NCI-H82 (cell line): ENCODE data around the gene SMYD3.
"Not testable (repeated sequence)": the region's sequence is repeated elsewhere in the genome, so short reads cannot be mapped to it uniquely, and the experiment has no call there.

Experiments used
- DNase-seq: peaks from one replicate; lab custom pipeline; 2025; lab: John Stamatoyannopoulos, UW

Gene SMYD3

GRCh38 chr1:246355411-246356230, 151.5 kb downstream of the SMYD3 start:
- DNase-seq, result peak; percentile 72

DNA sequence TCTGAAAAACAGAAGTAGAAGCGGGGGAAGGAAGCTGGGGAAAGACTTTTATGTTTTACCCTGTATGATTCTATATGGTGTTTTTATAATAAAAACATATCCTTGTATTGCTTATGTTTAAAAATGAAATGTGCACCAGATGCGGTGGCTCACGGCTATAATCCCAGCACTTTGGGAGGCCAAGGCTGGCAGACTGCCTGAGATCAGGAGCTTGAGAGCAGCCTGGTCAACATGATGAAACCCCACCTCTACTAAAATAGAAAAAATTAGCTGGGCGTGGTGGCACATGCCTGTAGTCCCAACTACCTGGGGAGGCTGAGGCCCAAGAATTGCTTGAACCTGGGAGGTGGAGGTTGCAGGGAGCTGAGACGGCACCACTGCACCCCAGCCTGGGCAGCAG, 155.4 kb downstream of the SMYD3 start:
- DNase-seq, result peak; percentile 66

DNA sequence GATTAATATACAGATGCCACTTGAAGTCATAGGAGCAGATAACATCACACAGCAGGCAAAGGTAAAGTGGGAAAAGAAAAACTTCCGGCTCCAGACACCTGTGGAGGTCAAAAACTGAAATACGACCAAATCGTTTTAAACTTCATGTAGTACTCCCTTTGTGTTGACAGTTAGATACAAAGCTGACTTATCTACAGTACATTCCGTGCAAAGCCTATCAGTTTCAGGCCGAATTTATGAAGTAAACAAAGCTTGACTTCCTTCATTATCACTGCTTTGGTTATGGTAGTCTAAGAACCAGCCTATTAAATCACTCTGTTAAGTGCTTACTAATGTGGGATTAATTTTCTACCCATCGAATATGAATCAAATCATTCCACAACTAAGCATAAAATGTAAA, 156.3 kb downstream of the SMYD3 start:
- DNase-seq, result no peak

GRCh38 chr1:246343937-246344336, 163.1 kb downstream of the SMYD3 start:
- no peak for DNase-seq

DNA sequence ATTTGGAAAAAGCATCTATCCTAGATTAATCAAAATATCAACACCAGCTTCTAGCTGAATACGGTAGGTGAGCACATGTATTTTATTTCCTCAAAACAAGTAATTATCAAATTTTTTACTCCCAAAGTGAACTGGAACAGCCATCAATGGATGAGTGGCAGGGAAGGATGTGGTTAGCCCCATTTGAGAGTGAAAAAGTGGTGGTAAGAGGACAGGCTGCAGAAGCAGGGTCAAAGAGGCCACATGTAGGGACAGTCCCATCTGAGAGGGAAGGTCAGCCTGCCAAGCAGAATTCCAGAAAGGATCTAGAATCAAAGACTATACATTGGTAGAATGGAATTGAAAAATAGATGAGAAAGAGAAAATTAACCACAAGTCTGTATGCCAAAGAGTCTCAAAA, 163.8 kb downstream of the SMYD3 start:
- DNase-seq, result no peak

DNA sequence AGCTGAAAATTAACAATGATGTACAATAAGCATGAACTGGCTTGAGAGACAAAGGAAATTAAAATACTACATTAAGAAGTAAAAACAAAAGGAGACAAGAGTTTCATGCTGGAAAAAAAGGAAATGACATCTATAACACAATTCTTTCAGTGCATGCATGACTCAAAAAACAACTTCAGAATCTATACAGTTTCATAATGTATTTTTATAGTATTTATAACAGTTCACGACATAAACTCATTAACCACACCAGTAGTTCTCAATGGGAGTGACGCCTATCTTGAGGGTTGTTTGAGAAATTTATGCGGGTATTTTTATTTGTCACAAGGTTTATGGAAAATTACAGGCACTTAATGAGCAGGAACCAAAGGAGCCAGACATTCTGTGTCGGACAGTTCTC, 168.5 kb downstream of the SMYD3 start:
- DNase-seq, result no peak

GRCh38 chr1:246338098-246338497, 169.0 kb downstream of the SMYD3 start:
- no peak for DNase-seq

DNA sequence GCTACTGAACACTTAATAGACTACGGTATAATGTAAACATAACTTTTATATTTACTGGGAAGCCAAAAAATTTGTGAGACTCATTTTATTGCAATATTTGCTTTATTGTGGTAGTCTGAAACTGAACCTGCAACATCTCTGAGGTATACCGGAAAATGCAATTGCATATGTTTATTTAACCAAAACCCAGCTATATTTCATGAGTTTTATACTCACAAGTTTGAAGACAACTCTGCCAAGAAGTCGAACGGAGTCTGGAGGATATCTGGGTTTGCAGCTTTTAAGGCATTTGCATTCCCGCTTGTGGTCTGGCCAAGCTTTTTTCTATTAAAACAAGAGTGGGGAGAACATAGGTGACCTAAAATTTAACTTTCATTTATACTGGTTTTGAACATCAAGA, 171.9 kb downstream of the SMYD3 start:
- DNase-seq, result no peak

- no peak for DNase-seq
These were observed 173.2 kb downstream of the SMYD3 start for GRCh38 chr1:246333855-246334254.

GRCh38 chr1:246332078-246332477, 175.0 kb downstream of the SMYD3 start:
- no peak for DNase-seq

GRCh38 chr1:246329900-246330299, 177.2 kb downstream of the SMYD3 start:
- no peak for DNase-seq

GRCh38 chr1:246329292-246329691, 177.8 kb downstream of the SMYD3 start:
- DNase-seq, result not testable (repeated sequence)

DNA sequence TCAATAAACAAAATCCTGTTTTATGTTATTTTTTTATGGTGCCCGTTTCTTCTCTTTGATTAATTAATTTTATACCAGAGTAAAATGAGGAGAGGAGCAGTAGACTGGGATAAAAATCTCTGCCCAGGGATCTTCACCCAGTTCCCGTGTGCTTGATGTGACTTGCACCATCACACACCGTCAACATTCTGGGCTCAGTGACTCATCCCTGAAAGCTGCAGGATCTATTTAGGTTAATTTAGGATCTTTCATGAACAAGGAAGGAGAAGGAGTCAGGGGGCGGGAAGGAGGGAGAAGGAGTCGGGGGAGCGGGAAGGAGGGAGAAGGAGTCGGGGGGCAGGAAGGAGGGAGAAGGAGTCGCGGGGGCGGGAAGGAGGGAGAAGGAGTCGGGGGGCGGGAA, 182.4 kb downstream of the SMYD3 start:
- no peak for DNase-seq

DNA sequence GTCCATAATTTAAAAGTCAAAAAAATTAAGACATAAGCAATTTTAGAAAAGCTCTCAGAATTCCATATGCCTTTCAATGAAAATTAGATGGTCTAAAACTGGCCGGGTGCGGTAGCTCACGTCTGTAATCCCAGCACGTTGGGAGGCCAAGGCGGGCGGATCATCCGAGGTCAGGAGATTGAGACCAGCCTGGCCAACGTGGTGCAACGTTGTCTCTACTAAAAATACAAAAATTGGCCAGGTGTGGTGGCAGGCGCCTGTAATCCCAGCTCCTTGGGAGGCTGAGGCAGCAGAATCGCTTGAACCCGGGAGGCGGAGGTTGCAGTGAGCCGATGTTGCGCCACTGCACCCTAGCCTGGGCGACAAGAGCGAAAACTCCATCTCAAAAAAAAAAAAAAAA, 183.0 kb downstream of the SMYD3 start:
- DNase-seq, result not testable (repeated sequence)

DNA sequence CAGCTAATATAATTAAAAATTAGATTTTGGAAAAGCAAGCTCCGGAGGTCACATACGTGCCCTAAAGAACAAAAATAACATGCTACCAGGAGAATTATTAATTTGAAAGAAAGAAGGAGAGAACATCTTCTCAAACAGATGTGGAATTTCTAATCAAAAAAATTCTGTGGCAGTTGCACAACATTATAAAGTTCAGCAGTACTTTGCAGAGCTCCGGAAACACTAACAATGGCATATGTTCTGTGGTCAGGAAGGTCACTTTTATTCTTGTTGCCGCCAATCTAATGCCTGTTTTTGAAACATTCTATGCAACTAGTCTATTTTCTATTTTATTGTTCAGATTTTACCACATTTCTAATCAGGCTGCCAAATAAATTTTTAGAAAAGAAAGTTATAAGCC, 186.8 kb downstream of the SMYD3 start:
- DNase-seq, result peak; percentile 25

DNA sequence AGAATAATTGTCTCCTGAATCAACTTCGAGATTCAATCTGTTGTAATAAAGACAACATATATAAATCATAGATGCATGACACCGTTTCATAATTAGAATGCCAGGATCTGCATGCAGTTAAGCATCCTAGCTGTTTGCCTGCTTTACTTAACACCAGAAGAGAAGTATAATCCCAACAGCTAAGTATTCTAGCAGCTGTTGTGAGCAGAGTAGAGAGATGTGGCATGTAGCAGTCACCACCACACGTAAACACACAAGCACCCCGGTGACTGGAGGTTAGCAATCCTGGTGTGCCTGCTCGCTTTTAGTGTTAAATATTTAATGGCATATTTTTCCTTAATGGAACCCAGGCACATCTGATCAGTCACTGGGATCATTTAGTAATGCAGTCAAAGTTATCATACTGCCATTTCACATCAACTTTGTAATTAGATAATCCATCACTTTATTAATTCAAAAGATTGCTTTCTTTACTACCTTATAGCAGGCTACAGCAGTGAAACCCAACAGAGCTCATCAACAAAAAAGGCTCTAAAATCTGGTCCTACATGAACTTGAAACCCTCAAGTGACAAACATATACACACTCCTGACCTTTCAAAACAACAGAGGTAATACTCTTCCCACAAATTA, 187.9 kb downstream of the SMYD3 start:
- peak; percentile 95 for DNase-seq

DNA sequence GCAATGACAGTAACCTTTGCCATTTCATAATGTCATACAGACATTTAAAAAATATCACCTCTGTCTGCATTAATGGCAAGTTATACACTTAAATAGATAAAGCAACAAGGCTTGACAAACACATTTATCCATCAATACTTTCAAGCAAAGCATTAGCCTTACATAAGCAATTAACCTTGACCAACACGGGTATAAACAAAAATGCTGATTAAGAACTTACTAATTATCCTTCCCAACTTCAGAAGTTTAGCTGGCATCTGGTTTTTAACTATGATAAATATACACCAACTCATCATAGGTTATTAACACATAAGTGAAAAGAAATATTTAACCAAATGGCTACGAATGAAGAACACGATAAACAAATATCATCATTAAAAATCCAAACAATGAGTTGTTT, 188.5 kb downstream of the SMYD3 start:
- no peak for DNase-seq

- DNase-seq, result peak; percentile 54
These were observed 189.1 kb downstream of the SMYD3 start for GRCh38 chr1:246318036-246318359.

DNA sequence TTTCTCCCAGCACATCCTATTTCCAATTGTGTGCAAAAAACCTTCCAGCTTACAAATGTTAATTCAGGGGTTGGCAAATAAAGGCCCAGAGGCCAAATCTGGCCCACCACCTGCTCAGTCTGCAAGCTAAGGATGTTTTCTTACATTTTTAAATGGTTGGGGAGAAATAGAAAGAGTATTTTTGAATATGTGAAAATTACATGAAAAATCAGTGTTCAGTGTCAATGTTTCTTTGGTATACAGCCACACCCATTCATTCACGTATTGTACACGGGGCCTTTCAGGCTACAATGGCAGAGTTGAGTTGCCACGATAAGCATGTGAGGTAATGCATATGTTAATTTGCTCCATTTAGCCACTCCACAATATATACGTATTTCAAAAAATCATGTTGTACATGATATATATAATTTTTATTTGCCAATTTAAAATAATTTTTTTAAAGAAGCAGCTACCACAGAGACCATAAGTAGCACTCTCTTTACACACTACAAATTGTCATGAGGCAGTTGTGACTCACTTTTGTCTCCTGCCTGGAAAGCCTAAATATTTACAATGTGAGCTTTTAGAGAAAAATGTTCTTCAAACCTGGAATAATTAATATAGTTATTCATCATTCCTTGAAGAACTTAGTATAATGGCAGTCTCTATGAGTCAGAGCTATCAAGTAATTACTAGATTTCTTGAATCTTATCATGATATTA, 189.6 kb downstream of the SMYD3 start:
- no peak for DNase-seq

DNA sequence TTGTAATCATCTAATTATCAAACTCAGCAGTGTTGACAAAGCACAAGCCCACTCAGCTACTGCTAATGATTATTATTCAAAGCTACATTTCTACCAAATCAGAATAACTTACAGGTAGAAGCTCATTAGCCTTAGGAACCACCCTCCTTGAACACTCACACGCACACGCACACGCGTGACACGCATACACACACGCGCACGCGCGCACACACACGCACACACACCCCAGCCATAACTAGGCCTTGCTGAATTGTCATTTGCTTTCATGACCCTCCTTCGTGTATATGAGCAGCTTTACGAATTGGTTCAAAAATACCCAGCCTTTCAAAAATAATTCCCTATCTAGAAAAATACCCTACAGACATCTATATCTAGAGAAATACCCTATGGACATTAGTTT, 195.6 kb downstream of the SMYD3 start:
- no peak for DNase-seq

DNA sequence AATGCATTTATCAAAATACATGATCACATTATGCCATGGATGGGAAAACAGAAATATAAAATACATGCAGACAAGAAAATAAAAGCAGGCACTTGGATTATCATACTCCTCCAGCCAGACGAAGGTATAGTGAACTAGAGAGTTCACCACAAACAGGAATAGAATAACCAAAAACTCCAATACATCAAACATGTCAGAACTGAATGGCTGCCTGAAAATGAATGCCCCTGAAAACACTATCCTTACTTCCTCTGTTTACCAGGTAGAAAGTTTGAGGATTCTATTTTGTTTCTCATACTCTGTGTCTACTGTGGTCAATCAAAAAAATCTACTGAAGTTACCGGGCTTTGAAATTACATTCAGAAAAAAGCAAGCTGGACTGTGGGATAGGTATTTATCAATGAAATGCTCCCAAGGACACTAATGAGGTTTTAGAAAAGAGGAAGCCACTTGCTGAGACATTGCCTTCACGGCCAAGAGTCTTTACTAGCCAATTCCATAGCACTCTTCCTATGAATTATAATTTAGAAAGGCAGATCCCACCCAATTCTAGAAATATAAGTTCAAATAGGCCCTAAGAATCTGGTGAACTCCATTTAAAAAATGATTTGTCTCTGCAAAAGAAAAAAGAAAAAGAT, 197.7 kb downstream of the SMYD3 start:
- DNase-seq, result no peak

DNA sequence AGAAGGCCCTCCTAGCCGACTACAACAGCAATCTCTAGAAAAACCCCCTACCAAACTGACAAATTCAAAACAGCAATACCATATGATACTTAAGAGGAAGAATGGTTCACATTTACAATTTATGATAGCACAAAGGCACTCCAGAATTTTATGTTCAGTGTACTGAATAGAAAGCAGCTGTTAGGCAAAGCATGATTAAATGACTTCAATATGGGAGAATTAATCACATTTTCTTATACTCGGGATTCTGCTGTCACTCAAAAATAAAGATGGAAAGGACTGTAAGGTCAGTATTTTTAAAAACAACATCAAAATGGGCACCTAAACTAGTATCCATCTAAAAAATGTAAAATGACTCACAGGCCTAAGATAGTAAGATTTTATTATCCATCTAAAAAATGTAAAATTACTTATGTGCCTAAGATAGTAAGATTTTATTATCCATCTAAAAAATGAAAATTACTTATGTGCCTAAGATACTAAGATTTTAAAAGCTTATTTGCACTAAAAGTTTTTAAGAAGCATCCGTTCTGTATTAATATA, 198.5 kb downstream of the SMYD3 start:
- no peak for DNase-seq
